Stimulated activated CD4-positive, alpha-beta T cell treated with anti-CD3 and anti-CD28 coated beads, Interleukin-2, amount 100 ng/mL, for 4 hours (primary cell): Measurements from ENCODE around the gene CDKN1A.

Experiments
- DNase-seq: peaks from one replicate; pipeline ENCODE4 v3.0.0-alpha.2; 2020; ENCODE audit warnings: low read depth

The CDKN1A gene

DNA sequence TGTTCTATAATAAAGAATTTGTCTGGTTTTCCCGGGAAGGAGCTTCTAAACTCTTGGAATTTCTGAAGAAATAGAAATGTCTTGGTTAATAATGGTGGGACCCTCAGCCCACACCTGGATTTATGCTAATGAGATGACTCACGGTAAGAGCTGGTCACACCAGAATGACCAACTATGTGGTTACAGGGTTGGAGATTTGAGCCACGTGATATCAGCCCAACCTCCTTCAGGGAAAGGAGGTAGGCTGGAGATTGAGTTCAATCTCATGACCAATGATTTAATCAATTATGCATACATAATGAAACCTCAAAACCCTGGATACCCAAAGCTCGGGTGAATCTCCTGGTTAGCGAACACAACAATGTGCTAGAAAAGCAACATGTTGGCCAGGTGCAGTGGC lies 22.1 kb upstream of the CDKN1A start:
- DNase-seq, result no peak

DNA sequence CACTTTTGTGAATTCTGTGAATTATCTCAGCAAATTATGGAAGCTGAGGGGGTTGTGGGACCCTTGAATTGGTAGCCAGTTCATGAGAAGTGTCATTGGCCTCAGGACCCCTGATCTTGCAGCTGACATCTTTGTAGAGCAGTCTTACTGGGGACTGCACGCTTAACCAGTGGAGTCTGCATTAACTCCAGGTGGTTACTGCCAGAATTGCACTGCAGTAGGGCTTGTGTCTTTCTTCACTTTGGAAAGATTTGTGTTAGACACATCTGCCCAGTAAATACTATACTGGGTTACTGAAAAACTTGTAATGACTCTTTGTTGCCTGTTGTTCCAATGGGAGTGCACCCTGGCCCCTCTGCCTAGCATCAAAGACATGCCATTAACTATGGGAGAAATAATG lies 21.2 kb upstream of the CDKN1A start:
- no peak for DNase-seq

DNA sequence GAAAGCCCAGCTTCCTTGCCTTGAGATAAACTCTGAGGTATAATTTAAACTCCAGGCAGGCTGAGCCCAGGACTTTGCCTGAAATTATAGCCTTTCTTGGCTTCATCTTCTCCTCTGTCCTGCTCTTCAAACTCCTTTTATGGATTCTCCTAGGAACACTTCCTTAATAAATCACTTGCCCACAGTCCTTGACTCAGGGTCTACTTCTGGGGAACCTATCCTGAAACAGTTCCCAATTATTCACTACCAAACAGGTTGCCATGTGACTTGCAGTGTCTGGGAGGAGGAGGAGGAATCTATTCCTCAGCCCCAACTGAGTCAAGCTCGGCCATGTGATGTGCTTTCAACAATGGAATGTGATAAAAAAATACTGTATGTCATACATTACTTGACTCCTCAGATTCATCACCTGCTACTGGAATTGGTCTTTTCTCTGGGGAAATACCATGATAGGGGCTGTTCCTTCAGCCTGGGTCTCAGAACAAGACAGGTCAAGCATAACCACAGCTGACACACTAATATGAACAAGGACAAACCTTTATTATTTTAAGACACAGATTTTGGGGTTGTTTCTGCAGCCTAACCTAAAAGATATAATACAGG lies 20.5 kb upstream of the CDKN1A start:
- no peak for DNase-seq

DNA sequence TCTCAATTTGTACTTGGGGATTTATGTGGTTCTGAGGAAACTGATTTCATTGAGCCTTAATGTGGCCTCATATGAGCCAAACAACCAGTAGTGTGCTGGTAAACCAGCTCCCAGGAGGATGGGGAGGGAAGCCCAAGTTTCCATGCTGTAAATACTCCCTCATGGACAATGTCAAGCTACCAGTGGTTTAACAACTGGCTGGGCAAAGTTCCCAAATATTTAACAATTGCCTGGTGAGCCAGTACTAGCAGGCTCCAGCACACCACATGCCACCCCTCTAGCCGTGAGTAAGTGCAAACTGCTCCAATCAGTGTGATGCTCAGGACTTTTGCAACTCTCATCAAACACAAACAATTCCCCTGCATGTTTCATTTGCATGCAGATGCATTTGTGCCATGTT lies 19.2 kb upstream of the CDKN1A start:
- no peak for DNase-seq

GRCh38 chr6:36660771-36661471 lies 17.6 kb upstream of the CDKN1A start:
- no peak for DNase-seq

DNA sequence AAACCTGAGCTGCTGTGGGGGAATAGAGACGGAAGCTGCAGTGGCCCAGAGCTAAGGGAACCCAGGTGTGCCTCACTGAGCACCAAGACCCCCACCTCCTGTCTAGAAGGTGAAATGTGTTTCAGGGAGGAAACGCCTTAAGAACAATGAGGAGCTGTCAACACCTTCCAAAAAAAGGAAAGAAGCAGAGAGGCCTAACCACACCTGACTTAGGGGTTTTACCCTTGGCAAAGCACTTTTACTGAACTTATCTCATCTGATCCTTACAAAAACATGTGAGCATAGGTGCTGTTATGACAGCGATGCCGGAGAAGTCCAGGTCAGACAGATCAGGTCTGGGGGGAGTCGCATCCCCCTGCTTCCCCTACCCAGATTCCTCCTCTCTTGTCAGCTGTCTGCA lies 16.1 kb upstream of the CDKN1A start:
- DNase-seq, result no peak

GRCh38 chr6:36662827-36663256 lies 15.7 kb upstream of the CDKN1A start:
- no peak for DNase-seq

DNA sequence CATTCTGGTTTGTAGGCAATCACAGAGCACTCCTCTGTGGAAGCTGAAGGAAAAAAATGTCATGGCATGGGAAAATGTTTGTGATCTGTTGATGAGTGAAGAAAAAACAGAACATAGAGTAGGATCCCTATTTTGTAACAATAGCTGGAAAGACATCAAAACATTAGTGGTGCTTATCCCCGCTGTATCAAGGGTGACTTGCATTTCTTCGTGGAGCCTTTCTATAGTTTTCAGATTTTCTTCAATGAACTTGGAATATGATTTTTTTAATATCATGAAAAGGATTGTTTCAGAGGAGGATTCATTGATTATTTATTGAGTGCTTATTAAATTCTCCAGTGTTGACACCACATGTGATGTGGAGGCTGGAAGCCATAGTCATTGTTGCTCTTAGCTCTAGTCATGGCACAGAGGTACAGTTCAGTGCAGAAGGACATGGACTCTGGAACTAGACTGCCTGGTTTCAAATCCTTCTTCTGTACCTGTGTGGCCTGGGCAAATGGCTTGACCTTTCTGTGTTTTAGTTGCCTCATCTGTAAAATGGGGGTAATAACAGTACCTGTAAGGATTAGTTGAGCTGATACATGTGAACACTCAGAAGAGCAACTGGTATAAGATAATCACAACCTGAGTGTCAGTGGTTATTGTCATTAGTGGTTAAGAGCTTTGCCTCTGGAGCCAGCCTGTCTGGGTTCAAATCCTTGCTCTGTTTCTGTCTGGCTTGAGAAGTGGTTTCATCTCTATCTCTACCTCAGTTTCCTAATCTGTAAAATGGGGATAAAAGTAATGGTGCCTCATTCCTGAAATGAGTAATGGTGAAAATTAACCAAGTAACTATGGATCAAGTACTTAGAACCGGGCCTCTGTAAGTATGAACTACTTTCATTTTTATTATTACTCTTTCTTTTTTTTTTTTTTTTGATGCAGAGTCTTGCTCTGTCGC lies 14.7 kb upstream of the CDKN1A start:
- DNase-seq, result no peak

GRCh38 chr6:36665180-36665579 lies 13.3 kb upstream of the CDKN1A start:
- DNase-seq, result no peak

- DNase-seq, result no peak
Measured at GRCh38 chr6:36666287-36666686, 12.2 kb upstream of the CDKN1A start.

DNA sequence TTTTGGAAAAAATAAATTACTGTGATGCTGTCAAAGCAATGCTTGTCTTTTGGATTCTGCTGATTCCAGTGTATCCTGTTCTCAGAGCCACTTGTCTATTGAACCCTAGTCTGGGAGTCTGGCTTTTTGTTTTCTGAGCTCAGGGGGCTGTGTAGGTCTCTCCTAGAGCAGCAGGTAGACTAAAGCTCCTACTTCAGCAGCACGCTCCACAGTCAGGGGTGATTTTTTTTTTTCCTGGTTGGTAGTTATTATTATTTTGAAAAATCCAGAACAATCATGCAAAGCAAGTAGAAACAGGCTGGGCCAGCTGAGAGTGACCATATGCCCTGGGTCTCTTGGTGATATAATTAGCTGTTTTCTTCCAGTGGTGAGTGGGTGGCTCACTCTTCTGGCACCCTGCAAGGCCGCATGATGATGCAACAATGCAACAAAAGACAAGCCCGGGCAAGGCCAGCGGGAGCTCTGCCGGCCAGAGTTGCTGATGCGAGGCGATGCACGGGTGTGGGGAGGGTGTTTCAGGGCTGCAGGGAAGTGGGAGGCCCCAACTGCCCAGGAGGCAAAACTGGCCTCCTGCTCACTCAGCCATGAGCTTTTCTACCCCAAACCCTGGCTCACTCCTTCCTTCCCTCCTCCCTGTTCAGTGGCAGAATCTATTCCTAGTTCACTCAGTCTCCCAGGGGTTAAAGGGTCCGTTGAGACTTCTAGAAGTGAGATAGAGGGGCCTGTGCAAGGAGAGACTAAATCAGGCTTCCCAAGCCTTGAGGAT lies 11.5 kb upstream of the CDKN1A start:
- DNase-seq, result no peak

DNA sequence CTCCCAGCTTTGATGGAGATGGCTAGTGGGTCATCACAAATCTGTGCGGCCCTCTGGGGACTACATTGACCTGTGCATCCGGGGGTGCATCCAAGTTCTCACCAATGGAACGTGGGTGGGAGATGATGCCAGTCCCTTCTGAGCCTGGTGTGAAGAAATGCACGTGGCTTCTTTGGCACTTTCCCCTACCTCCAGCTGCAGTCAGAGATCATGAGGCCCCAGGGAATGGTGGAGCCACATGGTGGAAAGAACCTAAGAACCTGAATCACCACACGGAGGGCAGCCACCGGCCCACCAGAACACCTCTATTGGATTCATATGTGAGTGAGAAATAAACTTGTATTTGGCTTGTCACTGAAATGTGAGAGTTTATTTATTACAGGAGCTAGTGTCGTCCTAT lies 9.9 kb upstream of the CDKN1A start:
- no peak for DNase-seq

- DNase-seq, result no peak
Measured at GRCh38 chr6:36669002-36669401, 9.5 kb upstream of the CDKN1A start.

DNA sequence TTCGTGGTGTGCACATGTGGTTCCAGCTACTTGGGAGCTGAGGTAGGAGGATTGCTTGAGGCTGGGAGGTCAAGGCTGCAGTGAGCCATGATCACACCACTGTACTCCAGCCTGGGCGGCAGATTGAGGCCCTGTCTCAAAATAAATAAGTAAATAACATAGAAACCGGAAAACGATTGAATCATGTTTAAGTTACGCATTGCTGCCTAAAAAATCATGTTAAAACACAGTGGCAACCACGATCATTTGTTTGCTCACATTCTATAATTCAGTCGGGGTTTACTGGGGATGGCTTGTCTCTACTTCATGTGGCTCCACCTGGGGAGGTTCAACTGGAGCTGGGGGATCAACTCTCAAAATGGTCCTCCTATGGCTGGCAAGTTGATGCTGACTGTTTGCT lies 8.2 kb upstream of the CDKN1A start:
- DNase-seq, result no peak

DNA sequence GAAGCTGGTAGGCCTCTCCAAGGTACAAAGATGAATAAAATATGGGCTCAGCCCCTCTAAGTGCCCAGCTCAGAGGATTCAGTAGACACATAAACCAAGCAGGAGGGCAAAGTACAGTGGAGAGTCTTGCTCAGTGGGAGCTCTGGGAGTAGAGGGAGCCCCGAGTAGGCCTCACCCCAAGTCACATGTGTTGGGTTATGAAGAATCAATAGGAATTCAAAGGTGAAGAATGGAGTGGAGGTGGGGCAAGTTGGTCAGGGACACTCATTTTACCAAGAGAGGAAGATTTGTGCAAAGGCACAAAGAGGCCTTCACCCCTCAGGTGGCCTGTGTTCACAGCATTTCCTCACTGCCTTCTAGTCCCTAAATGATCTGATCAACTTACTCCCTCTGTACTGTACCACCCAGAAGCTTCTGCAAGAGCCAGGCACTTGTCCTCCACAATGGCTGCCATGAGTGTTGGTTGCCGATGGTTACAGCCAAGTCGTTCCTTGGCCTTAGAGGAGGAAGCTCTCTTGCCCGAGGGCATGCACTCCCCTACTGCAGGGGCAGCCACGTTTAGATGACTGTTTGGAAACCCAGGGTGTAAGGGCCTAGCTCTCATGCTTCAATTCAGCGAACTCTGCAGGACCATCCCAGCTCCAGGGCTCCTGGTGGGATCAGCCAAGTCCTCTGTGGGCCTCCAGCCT lies 6.7 kb upstream of the CDKN1A start:
- no peak for DNase-seq

GRCh38 chr6:36673882-36674281 lies 4.6 kb upstream of the CDKN1A start:
- DNase-seq, result no peak

DNA sequence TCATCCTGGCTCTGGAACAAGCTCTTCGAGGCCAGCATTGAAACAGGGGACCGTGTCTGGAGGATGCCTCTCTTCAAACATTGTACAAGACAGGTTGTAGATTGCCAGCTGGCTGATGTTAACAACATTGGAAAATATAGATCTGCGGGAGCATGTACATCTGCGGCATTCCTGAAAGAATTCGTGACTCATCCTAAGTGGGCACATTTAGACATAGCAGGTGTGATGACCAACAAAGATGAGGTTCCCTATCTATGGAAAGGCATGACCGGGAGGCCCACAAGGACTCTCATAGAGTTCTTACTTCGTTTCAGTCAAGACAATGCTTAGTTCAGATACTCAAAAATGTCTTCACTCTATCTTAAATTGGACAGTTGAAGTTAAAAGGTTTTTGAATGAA lies 3.6 kb upstream of the CDKN1A start:
- DNase-seq, result no peak

DNA sequence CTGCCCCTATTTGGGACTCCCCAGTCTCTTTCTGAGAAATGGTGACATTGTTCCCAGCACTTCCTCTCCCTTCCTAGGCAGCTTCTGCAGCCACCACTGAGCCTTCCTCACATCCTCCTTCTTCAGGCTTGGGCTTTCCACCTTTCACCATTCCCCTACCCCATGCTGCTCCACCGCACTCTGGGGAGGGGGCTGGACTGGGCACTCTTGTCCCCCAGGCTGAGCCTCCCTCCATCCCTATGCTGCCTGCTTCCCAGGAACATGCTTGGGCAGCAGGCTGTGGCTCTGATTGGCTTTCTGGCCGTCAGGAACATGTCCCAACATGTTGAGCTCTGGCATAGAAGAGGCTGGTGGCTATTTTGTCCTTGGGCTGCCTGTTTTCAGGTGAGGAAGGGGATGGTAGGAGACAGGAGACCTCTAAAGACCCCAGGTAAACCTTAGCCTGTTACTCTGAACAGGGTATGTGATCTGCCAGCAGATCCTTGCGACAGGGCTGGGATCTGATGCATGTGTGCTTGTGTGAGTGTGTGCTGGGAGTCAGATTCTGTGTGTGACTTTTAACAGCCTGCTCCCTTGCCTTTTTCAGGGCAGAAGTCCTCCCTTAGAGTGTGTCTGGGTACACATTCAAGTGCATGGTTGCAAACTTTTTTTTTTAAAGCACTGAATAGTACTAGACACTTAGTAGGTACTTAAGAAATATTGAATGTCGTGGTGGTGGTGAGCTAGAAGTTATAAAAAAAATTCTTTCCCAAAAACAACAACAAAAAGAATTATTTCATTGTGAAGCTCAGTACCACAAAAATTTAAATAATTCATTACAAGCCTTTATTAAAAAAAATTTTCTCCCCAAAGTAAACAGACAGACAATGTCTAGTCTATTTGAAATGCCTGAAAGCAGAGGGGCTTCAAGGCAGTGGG lies 2.1 kb upstream of the CDKN1A start:
- DNase-seq, result no peak

DNA sequence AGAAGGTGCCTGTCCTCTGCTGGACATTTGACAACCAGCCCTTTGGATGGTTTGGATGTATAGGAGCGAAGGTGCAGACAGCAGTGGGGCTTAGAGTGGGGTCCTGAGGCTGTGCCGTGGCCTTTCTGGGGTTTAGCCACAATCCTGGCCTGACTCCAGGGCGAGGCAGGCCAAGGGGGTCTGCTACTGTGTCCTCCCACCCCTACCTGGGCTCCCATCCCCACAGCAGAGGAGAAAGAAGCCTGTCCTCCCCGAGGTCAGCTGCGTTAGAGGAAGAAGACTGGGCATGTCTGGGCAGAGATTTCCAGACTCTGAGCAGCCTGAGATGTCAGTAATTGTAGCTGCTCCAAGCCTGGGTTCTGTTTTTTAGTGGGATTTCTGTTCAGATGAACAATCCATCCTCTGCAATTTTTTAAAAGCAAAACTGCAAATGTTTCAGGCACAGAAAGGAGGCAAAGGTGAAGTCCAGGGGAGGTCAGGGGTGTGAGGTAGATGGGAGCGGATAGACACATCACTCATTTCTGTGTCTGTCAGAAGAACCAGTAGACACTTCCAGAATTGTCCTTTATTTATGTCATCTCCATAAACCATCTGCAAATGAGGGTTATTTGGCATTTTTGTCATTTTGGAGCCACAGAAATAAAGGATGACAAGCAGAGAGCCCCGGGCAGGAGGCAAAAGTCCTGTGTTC lies 1.3 kb upstream of the CDKN1A start:
- no peak for DNase-seq
